ENCODE results near the gene SHISAL2A. TPM values are rescaled to one million over a fixed set of nuclear protein-coding genes. Genes with fewer than 3 reads are reported as not detected.

SHISAL2A gene
- total RNA-seq, 1 donor: not detected

DNA sequence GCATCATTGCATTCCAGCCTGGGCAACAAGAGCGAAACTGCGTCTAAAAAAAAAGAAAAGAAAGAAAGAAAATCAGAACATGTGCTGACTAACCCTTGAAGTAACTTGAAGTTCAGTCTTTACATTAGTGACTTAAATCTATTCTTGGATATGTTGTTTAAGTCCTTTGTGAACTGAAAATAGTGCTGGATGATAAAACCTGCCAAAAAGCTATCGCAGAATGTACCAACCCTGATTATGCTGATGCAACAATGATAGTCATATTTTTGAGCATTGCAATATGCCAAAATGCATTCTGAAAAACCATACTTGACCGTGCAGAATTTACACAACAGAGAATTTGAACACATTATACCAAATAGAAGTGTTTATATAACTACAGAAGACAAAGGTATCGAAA, 30.7 kb downstream of the SHISAL2A start:
- DNase-seq (ENCODE audit: low read depth): peak; percentile 53
- TF ChIP-seq, protein P1, sequence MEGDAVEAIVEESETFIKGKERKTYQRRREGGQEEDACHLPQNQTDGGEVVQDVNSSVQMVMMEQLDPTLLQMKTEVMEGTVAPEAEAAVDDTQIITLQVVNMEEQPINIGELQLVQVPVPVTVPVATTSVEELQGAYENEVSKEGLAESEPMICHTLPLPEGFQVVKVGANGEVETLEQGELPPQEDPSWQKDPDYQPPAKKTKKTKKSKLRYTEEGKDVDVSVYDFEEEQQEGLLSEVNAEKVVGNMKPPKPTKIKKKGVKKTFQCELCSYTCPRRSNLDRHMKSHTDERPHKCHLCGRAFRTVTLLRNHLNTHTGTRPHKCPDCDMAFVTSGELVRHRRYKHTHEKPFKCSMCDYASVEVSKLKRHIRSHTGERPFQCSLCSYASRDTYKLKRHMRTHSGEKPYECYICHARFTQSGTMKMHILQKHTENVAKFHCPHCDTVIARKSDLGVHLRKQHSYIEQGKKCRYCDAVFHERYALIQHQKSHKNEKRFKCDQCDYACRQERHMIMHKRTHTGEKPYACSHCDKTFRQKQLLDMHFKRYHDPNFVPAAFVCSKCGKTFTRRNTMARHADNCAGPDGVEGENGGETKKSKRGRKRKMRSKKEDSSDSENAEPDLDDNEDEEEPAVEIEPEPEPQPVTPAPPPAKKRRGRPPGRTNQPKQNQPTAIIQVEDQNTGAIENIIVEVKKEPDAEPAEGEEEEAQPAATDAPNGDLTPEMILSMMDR (IDR thresholded peaks at IDR 0.05; ENCODE audit: insufficient read depth, low read length): no peak
- no peak overlapping the region for H3K4me3 ChIP-seq (ENCODE audit: low read depth, low read length)

DNA sequence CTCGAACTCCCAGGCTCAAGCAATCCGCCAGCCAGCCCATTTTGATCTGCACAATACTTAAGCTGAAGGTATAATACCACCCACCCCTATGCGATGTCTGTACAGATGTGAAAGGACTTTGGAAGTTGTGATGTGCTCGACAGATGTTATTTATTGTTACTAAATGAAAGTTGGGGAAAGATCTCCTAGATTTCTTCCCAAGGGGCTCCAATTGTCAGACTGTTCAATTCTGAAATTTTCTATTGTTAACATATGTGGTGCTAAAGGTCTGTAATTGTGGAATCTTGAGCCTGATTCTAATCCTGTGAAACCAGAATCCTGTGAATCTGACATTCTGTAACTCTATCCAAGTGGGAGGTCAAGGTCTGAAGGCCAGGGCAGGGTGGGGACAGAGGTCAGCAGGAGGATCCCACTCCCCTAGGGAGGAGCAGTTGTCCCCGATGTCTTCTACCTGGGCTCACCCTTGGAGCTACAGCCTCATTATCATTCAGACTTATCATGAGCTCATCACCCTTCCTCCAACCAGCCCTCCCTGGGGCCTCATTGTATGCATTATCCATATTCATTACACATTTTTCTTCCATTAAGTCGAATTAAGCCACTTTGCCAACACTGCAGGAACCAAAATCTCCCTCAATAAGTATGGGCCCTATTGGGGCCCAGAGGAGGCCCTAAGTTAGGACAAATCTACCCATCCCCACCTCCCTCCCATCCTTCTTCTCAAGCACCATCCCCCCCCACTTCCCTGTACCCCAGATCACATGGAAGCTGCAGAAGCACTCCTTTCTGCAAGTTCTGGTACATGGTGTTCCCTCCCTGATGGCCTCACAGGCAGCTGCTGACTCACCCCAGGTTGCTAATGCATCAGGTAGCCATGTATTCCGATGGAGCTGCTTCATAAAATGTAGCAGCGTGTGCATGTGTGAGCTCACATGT, 32.3 kb downstream of the SHISAL2A start:
- no peak for DNase-seq (ENCODE audit: low read depth)
- TF ChIP-seq, protein P1 (IDR thresholded peaks at IDR 0.05; ENCODE audit: insufficient read depth, low read length): no peak
- H3K4me3 ChIP-seq (ENCODE audit: low read depth, low read length): no peak overlapping the region

DNA sequence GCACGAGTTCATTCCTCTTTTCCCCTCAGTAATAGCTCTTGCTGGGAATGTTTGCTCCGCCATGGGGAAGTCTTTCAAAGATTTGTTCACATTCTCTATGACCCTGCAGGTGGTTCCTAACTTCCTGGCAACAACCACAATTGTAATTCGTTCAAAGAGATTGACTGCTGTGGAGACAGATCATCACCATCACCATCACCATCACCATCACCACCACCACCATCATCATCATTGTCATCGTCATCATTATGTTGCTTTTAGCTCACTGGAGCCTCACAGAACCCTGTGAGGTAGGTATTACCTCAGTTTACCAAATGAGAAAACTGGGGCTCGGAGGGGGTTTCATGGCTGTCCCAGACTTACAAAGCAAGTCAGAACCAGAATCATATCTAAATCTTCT, 34.3 kb downstream of the SHISAL2A start:
- TF ChIP-seq, protein P1 (IDR thresholded peaks at IDR 0.05; ENCODE audit: insufficient read depth, low read length): no peak
- DNase-seq (ENCODE audit: low read depth): no peak
- no peak overlapping the region for H3K4me3 ChIP-seq (ENCODE audit: low read depth, low read length)

DNA sequence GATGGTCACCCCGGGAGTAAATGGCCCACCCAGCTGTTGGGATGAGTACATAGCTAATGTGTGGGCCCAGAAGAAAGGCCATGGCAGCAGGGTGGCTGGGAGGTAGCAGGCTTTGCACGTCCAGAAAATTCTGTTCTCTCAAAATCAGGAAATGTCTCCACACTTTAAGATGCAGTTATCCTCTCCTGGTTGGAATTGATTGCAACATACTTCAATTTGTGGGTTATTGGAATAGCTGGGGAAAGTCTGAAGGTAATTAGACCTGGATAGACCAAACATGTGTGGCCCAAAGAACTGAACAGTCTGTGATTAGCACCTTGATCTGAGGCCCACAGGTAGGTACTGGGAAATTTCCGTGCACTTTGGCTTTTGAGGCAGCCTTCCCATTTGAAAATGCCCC, 35.0 kb downstream of the SHISAL2A start:
- no peak for DNase-seq (ENCODE audit: low read depth)
- TF ChIP-seq, protein P1 (IDR thresholded peaks at IDR 0.05; ENCODE audit: insufficient read depth, low read length): no peak
- no peak overlapping the region for H3K4me3 ChIP-seq (ENCODE audit: low read depth, low read length)

DNA sequence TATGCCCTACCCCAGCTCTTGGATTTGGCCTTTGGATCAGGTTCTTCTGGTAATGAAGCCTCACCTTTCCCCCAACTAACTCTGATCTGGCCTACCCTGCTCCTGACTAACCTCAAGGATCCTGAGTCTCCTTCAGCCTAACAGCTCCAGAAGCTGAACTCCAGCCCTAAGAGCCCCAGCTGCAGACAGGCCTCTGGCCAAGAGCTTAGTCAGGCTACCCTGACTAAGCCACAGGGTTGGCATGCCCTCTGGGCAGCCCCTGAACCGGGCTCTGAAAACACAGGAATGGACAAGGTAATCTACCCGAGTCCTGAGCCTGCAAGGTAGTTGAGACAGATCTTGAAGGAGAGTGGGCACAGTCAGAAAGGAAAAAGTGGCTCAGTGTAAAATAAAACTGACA, 35.7 kb downstream of the SHISAL2A start:
- H3K4me3 ChIP-seq (ENCODE audit: low read depth, low read length): no peak overlapping the region
- TF ChIP-seq, protein P1 (IDR thresholded peaks at IDR 0.05; ENCODE audit: insufficient read depth, low read length): no peak
- DNase-seq (ENCODE audit: low read depth): peak; percentile 28

DNA sequence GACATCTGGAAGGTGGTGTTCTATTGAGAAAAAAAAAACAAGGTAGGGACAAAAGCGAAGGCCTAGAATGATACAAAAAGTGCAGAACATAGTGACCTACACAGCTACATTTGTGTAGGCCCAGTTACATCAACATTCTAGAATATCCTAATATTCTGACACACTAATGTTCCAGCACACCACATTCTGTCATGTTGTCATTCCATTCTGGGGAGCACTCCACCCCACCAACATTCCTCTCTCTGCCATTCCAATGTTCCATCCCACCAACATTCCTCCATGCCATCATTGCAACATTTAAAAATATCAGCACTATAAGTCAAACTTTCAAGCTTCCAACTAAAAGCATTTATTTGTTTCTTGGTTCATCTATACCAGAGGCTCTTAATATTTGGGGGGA, 36.7 kb downstream of the SHISAL2A start:
- TF ChIP-seq, protein P1 (IDR thresholded peaks at IDR 0.05; ENCODE audit: insufficient read depth, low read length): no peak
- no peak overlapping the region for H3K4me3 ChIP-seq (ENCODE audit: low read depth, low read length)
- peak; percentile 43 for DNase-seq (ENCODE audit: low read depth)
